Measurements from ENCODE around the gene LY6G5C.

DNA sequence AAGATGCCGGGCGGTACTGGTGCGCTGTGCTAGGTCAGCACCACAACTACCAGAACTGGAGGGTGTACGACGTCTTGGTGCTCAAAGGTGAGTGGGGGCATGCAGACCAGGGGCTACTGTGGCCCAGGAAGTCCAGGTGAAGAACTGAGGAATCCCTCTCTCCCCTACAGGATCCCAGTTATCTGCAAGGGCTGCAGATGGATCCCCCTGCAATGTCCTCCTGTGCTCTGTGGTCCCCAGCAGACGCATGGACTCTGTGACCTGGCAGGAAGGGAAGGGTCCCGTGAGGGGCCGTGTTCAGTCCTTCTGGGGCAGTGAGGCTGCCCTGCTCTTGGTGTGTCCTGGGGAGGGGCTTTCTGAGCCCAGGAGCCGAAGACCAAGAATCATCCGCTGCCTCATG lies 26.8 kb upstream of the LY6G5C start:
- TF ChIP-seq, protein P1, sequence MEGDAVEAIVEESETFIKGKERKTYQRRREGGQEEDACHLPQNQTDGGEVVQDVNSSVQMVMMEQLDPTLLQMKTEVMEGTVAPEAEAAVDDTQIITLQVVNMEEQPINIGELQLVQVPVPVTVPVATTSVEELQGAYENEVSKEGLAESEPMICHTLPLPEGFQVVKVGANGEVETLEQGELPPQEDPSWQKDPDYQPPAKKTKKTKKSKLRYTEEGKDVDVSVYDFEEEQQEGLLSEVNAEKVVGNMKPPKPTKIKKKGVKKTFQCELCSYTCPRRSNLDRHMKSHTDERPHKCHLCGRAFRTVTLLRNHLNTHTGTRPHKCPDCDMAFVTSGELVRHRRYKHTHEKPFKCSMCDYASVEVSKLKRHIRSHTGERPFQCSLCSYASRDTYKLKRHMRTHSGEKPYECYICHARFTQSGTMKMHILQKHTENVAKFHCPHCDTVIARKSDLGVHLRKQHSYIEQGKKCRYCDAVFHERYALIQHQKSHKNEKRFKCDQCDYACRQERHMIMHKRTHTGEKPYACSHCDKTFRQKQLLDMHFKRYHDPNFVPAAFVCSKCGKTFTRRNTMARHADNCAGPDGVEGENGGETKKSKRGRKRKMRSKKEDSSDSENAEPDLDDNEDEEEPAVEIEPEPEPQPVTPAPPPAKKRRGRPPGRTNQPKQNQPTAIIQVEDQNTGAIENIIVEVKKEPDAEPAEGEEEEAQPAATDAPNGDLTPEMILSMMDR (IDR thresholded peaks at IDR 0.05), result no peak
- TF ChIP-seq POLR2AphosphoS5 (IDR thresholded peaks at IDR 0.05) (no peak), POLR2A (IDR thresholded peaks at IDR 0.05) (no peak), EP300 (IDR thresholded peaks at IDR 0.05) (no peak)

All from sigmoid colon (tissue), 4 donors.